Right atrium auricular region (tissue), 2 donors: ENCODE data around the gene CD3E. TPM values are rescaled to one million over a fixed set of nuclear protein-coding genes. Genes with fewer than 3 reads are reported as not detected.
A peak's percentile ranks its signal among the peaks of the same experiment; 100 is the strongest.

ENCODE experiments used
- DNase-seq: peaks from one replicate; pipeline ENCODE4 v3.0.0-alpha.2; 2019; ENCODE audit warnings: low spot score
- H3K27ac ChIP-seq, 2 donors: fragments of 200-600 bp; sonication (generic); 1 replicate in 1 of 2; 2 replicates in 1 of 2; pipeline ENCODE4 v1.5.1; 2016 to 2019
- H3K27me3 ChIP-seq, 2 donors: fragments of 200-600 bp; sonication (generic); one replicate each; pipeline versions ENCODE4 v1.5.1 to v1.6.0; 2017 to 2019
- H3K36me3 ChIP-seq: fragments of 200-600 bp; sonication (generic); one replicate; pipeline ENCODE4 v1.5.1; 2016
- H3K4me1 ChIP-seq, 2 donors: fragments of 200-600 bp; sonication (generic); one replicate each; pipeline versions ENCODE4 v1.5.1 to v1.6.0; 2017 to 2019
- H3K4me3 ChIP-seq, 2 donors: fragments of 200-600 bp; sonication (generic); 1 replicate in 1 of 2; 2 replicates in 1 of 2; pipeline ENCODE4 v1.5.1; 2017 to 2019; ENCODE audit warnings: mild to moderate bottlenecking in 1 of 2, moderate library complexity in 1 of 2
- H3K9me3 ChIP-seq, 2 donors: fragments of 200-600 bp; sonication (generic); one replicate each; pipeline ENCODE4 v1.5.1; 2019
- total RNA-seq, 2 donors: library from RNA; depleted of rRNA; stranded (reverse); fragments of >200 nt; gene quantifications; one replicate each; pipeline ENCODE4 v1.1.0, GENCODE V29; 2016
- TF ChIP-seq, protein P1 (sequence below), 2 donors: fragments of 200-600 bp; sonication (generic); IDR thresholded peaks; one replicate each; pipeline ENCODE4 v1.5.1; 2019; ENCODE audit warnings: antibody characterized with exemption in 2 of 2

The CD3E gene
- total RNA-seq, 2 donors from 2014 or later, result 1.8 TPM; not detected in 1

DNA sequence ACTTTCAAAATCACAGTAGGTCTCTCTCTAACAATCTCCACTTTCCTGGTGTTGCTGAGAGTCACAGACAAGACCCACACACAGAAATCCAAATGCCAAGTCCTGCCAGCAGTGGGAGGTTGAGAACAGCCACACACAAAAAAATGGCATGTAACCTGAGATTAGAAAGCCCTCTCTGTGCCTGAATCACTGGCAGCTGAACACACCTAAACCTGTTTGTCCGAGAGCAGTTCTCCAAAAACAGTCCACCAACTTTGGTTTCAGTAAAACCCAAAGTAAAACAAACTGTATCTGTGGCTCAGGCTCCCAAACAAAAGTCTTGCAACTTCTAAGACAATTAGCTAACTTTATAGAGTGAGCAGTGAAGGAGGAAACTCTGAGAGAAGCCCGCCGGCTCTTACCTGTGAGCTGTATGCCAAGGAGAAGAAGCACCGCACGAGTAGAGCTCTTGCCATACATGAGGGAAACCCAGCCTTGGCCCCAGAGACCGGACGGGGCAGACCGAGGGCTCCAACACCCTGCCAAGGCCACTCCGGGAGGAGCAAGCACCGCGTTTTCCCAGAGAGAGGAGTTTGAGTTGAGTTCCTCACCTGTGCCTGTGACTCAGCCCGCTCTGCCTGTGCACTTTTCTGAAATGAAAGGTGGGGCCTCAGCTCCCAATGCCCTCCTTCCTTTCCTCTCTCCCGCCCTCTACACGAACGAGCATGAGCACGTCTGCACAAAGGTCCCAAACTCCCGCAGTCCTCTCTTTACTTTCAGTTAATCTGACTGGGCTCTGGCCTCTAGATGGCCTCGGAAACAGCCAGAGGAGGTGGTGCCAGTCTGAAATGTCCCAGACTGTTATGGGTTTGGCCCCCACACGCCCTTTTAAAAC, 40.6 kb upstream of the CD3E start, which contains the start of gene MPZL2:
Gene MPZL2 (minus strand): TSS at position 603 of the 874 bp plus-strand sequence. CDS start 144 bp downstream, at position 459.
- TF ChIP-seq, protein P1, sequence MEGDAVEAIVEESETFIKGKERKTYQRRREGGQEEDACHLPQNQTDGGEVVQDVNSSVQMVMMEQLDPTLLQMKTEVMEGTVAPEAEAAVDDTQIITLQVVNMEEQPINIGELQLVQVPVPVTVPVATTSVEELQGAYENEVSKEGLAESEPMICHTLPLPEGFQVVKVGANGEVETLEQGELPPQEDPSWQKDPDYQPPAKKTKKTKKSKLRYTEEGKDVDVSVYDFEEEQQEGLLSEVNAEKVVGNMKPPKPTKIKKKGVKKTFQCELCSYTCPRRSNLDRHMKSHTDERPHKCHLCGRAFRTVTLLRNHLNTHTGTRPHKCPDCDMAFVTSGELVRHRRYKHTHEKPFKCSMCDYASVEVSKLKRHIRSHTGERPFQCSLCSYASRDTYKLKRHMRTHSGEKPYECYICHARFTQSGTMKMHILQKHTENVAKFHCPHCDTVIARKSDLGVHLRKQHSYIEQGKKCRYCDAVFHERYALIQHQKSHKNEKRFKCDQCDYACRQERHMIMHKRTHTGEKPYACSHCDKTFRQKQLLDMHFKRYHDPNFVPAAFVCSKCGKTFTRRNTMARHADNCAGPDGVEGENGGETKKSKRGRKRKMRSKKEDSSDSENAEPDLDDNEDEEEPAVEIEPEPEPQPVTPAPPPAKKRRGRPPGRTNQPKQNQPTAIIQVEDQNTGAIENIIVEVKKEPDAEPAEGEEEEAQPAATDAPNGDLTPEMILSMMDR (IDR thresholded peaks at IDR 0.05), result no peak
- no peaks in the 10 kb centered on the region for H3K9me3 ChIP-seq
- H3K27ac ChIP-seq, result peak within 1 kb of the TSS in 1 of 2 donors; percentile 8
- no peaks in the 10 kb centered on the region for H3K36me3 ChIP-seq
- peak within 1 kb of the TSS in 1 of 2 donors; percentile 36 for H3K4me3 ChIP-seq
- H3K27me3 ChIP-seq, result no peaks in the 10 kb centered on the region
- H3K4me1 ChIP-seq, result peaks cover 0 to 6% of the 10 kb centered on the region in 2 donors
- no peak for DNase-seq

DNA sequence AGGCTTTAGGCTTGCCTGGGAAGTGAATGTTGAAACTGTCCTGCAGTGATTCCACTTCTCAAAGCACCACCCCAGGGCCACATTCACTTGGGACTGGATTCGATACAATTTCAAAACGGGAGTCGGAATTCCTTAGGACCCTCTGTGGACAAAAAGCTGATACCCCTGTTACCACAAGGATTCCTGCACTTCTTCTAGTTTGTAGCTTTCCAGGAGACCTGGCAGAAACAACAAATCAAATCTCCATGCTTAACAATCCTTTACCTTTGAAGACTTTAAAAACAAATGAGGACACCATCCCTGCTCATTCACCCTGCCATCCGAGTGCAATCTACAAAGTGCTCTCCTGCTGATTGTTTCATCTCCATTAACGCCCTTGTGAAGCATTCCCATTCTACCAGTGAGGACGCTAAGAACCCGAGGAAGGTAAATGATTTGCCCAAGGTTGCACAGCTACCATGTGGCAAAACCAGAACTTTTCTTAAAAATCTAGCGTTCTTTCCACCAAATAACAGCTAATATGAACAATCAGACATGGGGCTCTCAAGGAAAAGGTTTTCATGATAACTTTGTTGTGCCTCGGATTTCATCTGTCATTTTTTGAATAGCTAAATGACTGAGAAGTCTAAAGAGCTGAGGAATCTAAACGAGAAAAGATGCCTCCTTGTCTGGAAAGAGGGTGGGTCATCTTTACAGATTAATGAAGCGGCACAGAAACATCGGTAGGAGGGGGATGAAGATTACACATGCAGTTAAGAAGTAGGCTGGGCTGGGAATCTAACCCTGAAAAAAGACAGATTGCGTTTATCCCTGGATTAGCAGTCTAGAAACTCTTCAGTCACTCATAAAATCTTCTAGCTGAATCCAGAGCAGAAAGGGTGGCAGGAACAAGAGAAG, 39.7 kb upstream of the CD3E start:
- peaks cover 0 to 6% of the 10 kb centered on the region in 2 donors for H3K4me1 ChIP-seq
- no peaks in the 10 kb centered on the region for H3K9me3 ChIP-seq
- H3K27ac ChIP-seq, result peak overlapping the region in 1 of 2 donors; percentile 8
- no peaks in the 10 kb centered on the region for H3K36me3 ChIP-seq
- DNase-seq, result no peak
- TF ChIP-seq, protein P1 (IDR thresholded peaks at IDR 0.05), result no peak
- H3K4me3 ChIP-seq, result peak overlapping the region in 1 of 2 donors; percentile 36
- H3K27me3 ChIP-seq, result no peaks in the 10 kb centered on the region

DNA sequence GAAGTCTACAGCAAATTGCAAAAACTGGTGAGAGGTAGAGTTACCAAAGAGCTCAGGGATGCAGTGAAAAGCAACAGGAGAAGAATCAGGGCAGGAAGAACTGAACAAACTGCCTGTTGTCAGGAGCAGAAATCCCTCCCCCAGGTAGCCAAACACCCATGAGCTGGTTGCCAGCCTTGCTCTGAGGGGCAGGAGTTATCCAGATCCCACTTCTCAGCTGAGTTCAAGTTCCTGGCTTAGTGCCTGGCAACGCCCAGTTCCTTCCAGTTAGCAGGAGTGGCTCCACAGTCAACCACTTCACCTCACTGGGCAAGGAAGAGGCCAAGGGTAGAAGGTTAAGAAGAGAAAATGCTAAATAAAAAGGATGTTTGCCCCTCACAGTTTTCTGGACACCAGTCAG, 38.6 kb upstream of the CD3E start:
- H3K27me3 ChIP-seq, result no peaks in the 10 kb centered on the region
- peak overlapping the region in 1 of 2 donors; percentile 40 for H3K27ac ChIP-seq
- H3K9me3 ChIP-seq, result no peaks in the 10 kb centered on the region
- H3K36me3 ChIP-seq, result no peaks in the 10 kb centered on the region
- TF ChIP-seq, protein P1 (IDR thresholded peaks at IDR 0.05), result no peak
- no peak for DNase-seq
- H3K4me1 ChIP-seq, result peaks cover 0 to 6% of the 10 kb centered on the region in 2 donors
- no peak overlapping the region for H3K4me3 ChIP-seq

DNA sequence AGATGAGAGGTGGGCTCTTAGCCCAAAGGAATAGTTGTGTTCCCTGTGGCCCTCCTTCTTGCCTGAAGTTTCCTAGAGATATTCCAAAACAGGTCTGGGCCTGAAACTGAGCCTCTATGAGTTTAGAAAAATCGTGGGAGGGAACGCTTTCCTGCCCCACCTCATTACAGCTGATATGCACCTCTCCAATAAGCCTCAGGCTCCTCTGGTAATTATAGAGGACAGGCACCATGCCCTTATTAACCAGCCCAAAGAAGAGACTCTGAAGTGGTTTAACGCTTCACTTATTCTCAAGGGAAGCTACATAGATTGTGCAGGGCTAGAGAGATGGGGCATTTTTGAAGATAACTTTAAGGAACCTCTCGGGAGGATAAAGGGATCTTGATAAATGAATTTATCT, 37.0 kb upstream of the CD3E start:
- no peaks in the 10 kb centered on the region for H3K9me3 ChIP-seq
- no peak overlapping the region for H3K4me3 ChIP-seq
- H3K27me3 ChIP-seq, result no peaks in the 10 kb centered on the region
- peaks cover 0 to 6% of the 10 kb centered on the region in 2 donors for H3K4me1 ChIP-seq
- H3K36me3 ChIP-seq, result no peaks in the 10 kb centered on the region
- TF ChIP-seq, protein P1 (IDR thresholded peaks at IDR 0.05), result no peak
- H3K27ac ChIP-seq, result no peak overlapping the region
- no peak for DNase-seq

DNA sequence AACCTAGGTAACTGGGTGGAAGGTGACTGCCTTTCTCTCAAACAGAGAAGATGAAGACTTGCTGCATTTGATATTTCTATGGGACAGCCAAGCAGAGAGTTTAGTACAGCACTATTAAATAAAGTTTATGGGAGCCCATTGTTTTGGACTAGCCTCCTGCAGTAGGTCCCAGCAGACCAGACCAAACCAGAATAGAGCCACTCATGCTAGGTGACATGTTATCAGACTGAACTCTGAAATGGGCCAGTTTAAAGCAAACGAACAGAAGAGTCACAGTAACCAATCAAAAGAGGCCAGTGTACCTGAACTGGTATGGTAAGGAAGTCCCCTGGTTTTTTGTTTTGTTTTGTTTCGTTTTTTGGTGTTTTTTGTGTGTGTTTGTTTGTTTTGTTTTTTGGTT, 32.5 kb upstream of the CD3E start:
- Histone ChIP-seq H3K27me3 (no peaks in the 10 kb centered on the region), H3K4me3 (no peak overlapping the region), H3K4me1 (no peaks in the 10 kb centered on the region), H3K9me3 (no peaks in the 10 kb centered on the region), H3K36me3 (no peaks in the 10 kb centered on the region), H3K27ac (no peak overlapping the region)
- DNase-seq, result no peak
- TF ChIP-seq, protein P1 (IDR thresholded peaks at IDR 0.05), result no peak
